GM13977 (cell line): ENCODE data around the gene PKP4.
"Not testable (repeated sequence)": the region's sequence is repeated elsewhere in the genome, so short reads cannot be mapped to it uniquely, and the experiment has no call there.

Experiments used
- DNase-seq: peaks from one replicate; pipeline ENCODE4 v3.0.0; 2012; ENCODE audit warnings: low spot score
- CTCF ChIP-seq: IDR thresholded peaks from 2 replicates; pipeline ENCODE4 v1.5.1; 2012; ENCODE audit warnings: mild to moderate bottlenecking, control low read depth; ENCODE audit not compliant: insufficient read depth; ENCODE audit errors: extremely low read depth, missing control alignments
- in situ Hi-C: fragments of 300-500 bp; cut with MboI; formaldehyde crosslinking; loops from one replicate; pipeline ENCODE4 v1.12.0; 2022; ENCODE audit warnings: low sequenced_read_pairs, low pct_unique_long_range_greater_than_20kb, mixed read lengths, inconsistent platforms; ENCODE audit not compliant: unreplicated experiment

PKP4 gene

GRCh38 chr2:158464426-158465281 is 7.9 kb downstream of the PKP4 start:
- in situ Hi-C loops, result no loop called here
- DNase-seq, result peak; percentile 32
- TF ChIP-seq CTCF, result peak; percentile 48

- no peak for TF ChIP-seq CTCF
- in situ Hi-C loops, result no loop called here
- no peak for DNase-seq
Measured at GRCh38 chr2:158467248-158467647, 10.5 kb downstream of the PKP4 start.

- DNase-seq, in situ Hi-C loops: not testable (repeated sequence)
Measured at GRCh38 chr2:158472829-158473228, 16.1 kb downstream of the PKP4 start.

GRCh38 chr2:158473300-158473699 is 16.5 kb downstream of the PKP4 start:
- DNase-seq, in situ Hi-C loops: not testable (repeated sequence)

GRCh38 chr2:158473719-158474392 is 17.1 kb downstream of the PKP4 start:
- no peak for TF ChIP-seq CTCF
- in situ Hi-C loops, result no loop called here
- DNase-seq, result no peak

GRCh38 chr2:158474526-158475011 is 17.8 kb downstream of the PKP4 start:
- DNase-seq, in situ Hi-C loops: not testable (repeated sequence)

- no peak for DNase-seq
- in situ Hi-C loops, result no loop called here
- TF ChIP-seq CTCF, result no peak
Measured at GRCh38 chr2:158477202-158477601, 20.4 kb downstream of the PKP4 start.

- in situ Hi-C loops, result no loop called here
- no peak for DNase-seq
- TF ChIP-seq CTCF, result no peak
Measured at GRCh38 chr2:158478237-158478636, 21.5 kb downstream of the PKP4 start.
